GM19099 (cell line): ENCODE data around the gene NDUFS2.

Experiments
- POLR2A ChIP-seq: IDR thresholded peaks from 3 replicates; pipeline ENCODE4 v1.6.1; 2011; ENCODE audit warnings: low read depth; ENCODE audit not compliant: insufficient read length; ENCODE audit errors: extremely low read depth

Gene NDUFS2

GRCh38 chr1:161196521-161197451, 5.4 kb upstream of the NDUFS2 start:
- TF ChIP-seq POLR2A = no peak

GRCh38 chr1:161197560-161198193, 4.5 kb upstream of the NDUFS2 start:
- no peak for TF ChIP-seq POLR2A

- no peak for TF ChIP-seq POLR2A
These were observed 3.8 kb upstream of the NDUFS2 start for GRCh38 chr1:161198194-161198896.

GRCh38 chr1:161198897-161199431, 3.2 kb upstream of the NDUFS2 start, which contains the start of gene ADAMTS4:
Gene ADAMTS4 (minus strand): TSS chr1:161199054. CDS start chr1:161198627, 427 bp downstream.
- TF ChIP-seq POLR2A = no peak

- no peak for TF ChIP-seq POLR2A
These were observed 2.5 kb upstream of the NDUFS2 start for GRCh38 chr1:161199506-161200139.

- no peak for TF ChIP-seq POLR2A
These were observed 1.7 kb upstream of the NDUFS2 start for GRCh38 chr1:161200421-161200991.

GRCh38 chr1:161200992-161201835, 953 bp upstream of the NDUFS2 start:
- no peak for TF ChIP-seq POLR2A

- no peak for TF ChIP-seq POLR2A
These were observed 4.4 kb downstream of the NDUFS2 start for GRCh38 chr1:161206411-161207140.

GRCh38 chr1:161207173-161207572, 5.0 kb downstream of the NDUFS2 start:
- TF ChIP-seq POLR2A = no peak

- no peak for TF ChIP-seq POLR2A
These were observed 7.7 kb downstream of the NDUFS2 start for GRCh38 chr1:161209790-161210409.

- no peak for TF ChIP-seq POLR2A
These were observed 12.2 kb downstream of the NDUFS2 start for GRCh38 chr1:161214369-161214768.

- no peak for TF ChIP-seq POLR2A
These were observed 12.9 kb downstream of the NDUFS2 start, which contains the start of gene FCER1G for GRCh38 chr1:161215076-161215475. Gene FCER1G (plus strand): TSS chr1:161215295. CDS start chr1:161215322, 27 bp downstream.
